Measurements from ENCODE around the gene PID1. TPM values are rescaled to one million over a fixed set of nuclear protein-coding genes. Genes with fewer than 3 reads are reported as not detected.
"Not testable (repeated sequence)": the region's sequence is repeated elsewhere in the genome, so short reads cannot be mapped to it uniquely, and the experiment has no call there.

Gene PID1
- total and polyA plus RNA-seq, 12 donors = 4.5 to 81.9 (median 47.0) TPM

GRCh38 chr2:229084447-229084846, 186.6 kb downstream of the PID1 start:
- Histone ChIP-seq H3K27ac (no peak overlapping the region), H3K4me1 (replicated peaks in 1 of 2) (peaks cover 5 to 20% of the 10 kb centered on the region in 2 donors), H3K4me3 (no peak overlapping the region), H3K27me3 (no peaks in the 10 kb centered on the region), H3K36me3 (replicated peaks in 1 of 2) (no peaks in the 10 kb centered on the region), H3K9me3 (replicated peaks in 1 of 3) (no peaks in the 10 kb centered on the region)
- no peak for DNase-seq
- no peak for TF ChIP-seq POLR2A (IDR thresholded peaks at IDR 0.05)
- TF ChIP-seq, protein P1, sequence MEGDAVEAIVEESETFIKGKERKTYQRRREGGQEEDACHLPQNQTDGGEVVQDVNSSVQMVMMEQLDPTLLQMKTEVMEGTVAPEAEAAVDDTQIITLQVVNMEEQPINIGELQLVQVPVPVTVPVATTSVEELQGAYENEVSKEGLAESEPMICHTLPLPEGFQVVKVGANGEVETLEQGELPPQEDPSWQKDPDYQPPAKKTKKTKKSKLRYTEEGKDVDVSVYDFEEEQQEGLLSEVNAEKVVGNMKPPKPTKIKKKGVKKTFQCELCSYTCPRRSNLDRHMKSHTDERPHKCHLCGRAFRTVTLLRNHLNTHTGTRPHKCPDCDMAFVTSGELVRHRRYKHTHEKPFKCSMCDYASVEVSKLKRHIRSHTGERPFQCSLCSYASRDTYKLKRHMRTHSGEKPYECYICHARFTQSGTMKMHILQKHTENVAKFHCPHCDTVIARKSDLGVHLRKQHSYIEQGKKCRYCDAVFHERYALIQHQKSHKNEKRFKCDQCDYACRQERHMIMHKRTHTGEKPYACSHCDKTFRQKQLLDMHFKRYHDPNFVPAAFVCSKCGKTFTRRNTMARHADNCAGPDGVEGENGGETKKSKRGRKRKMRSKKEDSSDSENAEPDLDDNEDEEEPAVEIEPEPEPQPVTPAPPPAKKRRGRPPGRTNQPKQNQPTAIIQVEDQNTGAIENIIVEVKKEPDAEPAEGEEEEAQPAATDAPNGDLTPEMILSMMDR (IDR thresholded peaks at IDR 0.05) = no peak
- intact Hi-C loops (cut with DNase I) = no loop called here
- WGBS, 4 donors = 78 to 85% (median 83%) methylated on average over 5 of the region's 5 CpGs

DNA sequence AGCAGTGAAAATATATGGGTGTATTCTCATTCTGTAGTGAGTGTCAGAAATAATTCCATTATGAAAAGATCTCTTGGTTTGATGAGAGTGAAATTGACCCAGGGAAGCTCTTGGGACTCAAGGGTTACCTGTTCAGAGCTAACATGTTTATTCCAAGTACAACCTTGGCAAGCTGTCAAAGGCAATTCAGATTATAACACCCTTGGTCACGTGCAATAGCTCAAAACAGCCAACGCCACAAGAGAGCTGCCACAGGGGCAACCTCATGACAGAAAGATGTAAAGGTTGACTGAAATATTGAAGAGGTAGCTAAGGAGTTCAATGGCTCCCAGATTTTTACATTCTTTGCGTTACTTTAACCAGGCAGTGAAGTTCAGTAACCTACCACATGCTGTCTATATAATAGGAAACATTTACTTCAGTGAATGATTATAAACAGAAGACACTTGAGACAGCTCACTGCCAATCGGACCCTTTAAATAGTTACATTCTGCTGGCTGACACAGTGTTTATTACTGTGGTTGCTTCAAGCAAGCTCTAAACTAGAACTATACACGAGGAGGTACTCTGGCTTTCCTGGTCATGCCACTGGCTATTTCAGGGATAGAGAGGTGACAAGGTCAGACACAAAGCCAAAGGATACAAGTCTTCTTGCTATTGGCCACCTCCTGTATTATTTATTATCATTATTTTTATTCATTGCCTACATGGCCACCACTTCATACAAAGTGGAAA, 187.3 kb downstream of the PID1 start:
- intact Hi-C loops (cut with DNase I) = no loop called here
- TF ChIP-seq, protein P1 (IDR thresholded peaks at IDR 0.05) = no peak
- no peak for TF ChIP-seq POLR2A (IDR thresholded peaks at IDR 0.05)
- 67 to 79% (median 72%) methylated on average over 5 of the region's 5 CpGs for WGBS, 4 donors
- Histone ChIP-seq H3K4me3 (no peak overlapping the region), H3K9me3 (replicated peaks in 1 of 3) (no peaks in the 10 kb centered on the region), H3K4me1 (replicated peaks in 1 of 2) (peaks cover 5 to 14% of the 10 kb centered on the region in 2 donors), H3K36me3 (replicated peaks in 1 of 2) (no peaks in the 10 kb centered on the region), H3K27ac (no peak overlapping the region), H3K27me3 (no peaks in the 10 kb centered on the region)
- no peak for DNase-seq

- Histone ChIP-seq H3K4me3 (no peak overlapping the region), H3K4me1 (replicated peaks in 1 of 2) (no peaks in the 10 kb centered on the region), H3K36me3 (replicated peaks in 1 of 2) (no peaks in the 10 kb centered on the region), H3K9me3 (replicated peaks in 1 of 3) (no peaks in the 10 kb centered on the region), H3K27me3 (no peaks in the 10 kb centered on the region), H3K27ac (no peak overlapping the region)
- TF ChIP-seq, protein P1 (IDR thresholded peaks at IDR 0.05) = no peak
- no peak for TF ChIP-seq POLR2A (IDR thresholded peaks at IDR 0.05)
- 57 to 75% (median 73%) methylated on average over 1 of the region's 1 CpG for WGBS, 4 donors
- no peak for DNase-seq
- intact Hi-C loops (cut with DNase I) = no loop called here
Observed at GRCh38 chr2:229081411-229081810, 189.7 kb downstream of the PID1 start.

DNA sequence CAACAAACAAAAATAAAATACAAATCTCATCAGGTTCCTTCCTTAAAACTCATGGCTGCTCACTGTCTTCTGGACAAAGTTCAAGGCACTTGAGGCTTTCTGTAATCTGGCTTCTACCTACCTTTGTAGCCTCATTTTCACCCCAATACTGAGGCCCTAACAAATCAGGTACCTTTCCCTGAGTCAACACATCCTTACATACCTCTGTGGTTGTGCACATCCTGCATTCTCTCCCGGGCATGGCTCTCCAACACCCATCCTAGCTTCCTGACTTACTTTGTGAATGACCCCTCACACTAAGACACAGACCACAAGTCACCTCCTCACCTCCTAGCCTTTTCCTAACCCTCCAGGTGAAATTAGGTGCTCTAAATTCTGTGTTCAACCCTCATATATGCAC, 190.9 kb downstream of the PID1 start:
- Histone ChIP-seq H3K4me3 (no peak overlapping the region), H3K36me3 (replicated peaks in 1 of 2) (no peaks in the 10 kb centered on the region), H3K9me3 (replicated peaks in 1 of 3) (no peaks in the 10 kb centered on the region), H3K27ac (no peak overlapping the region), H3K4me1 (replicated peaks in 1 of 2) (no peaks in the 10 kb centered on the region), H3K27me3 (no peaks in the 10 kb centered on the region)
- 79 to 93% (median 91%) methylated on average over 1 of the region's 1 CpG for WGBS, 4 donors
- no peak for TF ChIP-seq POLR2A (IDR thresholded peaks at IDR 0.05)
- TF ChIP-seq, protein P1 (IDR thresholded peaks at IDR 0.05) = no peak
- no peak for DNase-seq
- intact Hi-C loops (cut with DNase I) = no loop called here

- intact Hi-C loops (cut with DNase I); H3K4me1 ChIP-seq (replicated peaks in 1 of 2); DNase-seq; H3K36me3 ChIP-seq (replicated peaks in 1 of 2); H3K9me3 ChIP-seq (replicated peaks in 1 of 3); H3K27ac ChIP-seq; H3K27me3 ChIP-seq; H3K4me3 ChIP-seq: not testable (repeated sequence)
- 88 to 100% (median 91%) methylated on average over 2 of the region's 2 CpGs for WGBS, 4 donors
Observed at GRCh38 chr2:229076886-229077285, 194.2 kb downstream of the PID1 start.
